Ascending aorta (tissue), 2 donors: ENCODE data around the gene ARID5A. TPM values are rescaled to one million over a fixed set of nuclear protein-coding genes. Genes with fewer than 3 reads are reported as not detected.
A peak's percentile ranks its signal among the peaks of the same experiment; 100 is the strongest.

Source experiments
- DNase-seq, 2 donors: peaks; one replicate each; pipeline ENCODE4 v3.0.0-alpha.2; 2019; ENCODE audit warnings: low spot score in 2 of 2
- H3K27ac ChIP-seq, 2 donors: fragments of 200-600 bp; sonication (generic); one replicate each; pipeline ENCODE4 v1.5.1; 2016 to 2017; ENCODE audit warnings: mild to moderate bottlenecking in 1 of 2
- H3K27me3 ChIP-seq: fragments of 200-600 bp; sonication (generic); one replicate; pipeline ENCODE4 v1.5.1; 2017
- H3K36me3 ChIP-seq, 2 donors: fragments of 200-600 bp; sonication (generic); one replicate each; pipeline ENCODE4 v1.5.1; 2016
- H3K4me1 ChIP-seq, 2 donors: fragments of 200-600 bp; sonication (generic); one replicate each; pipeline ENCODE4 v1.5.1; 2016 to 2017; ENCODE audit warnings: mild to moderate bottlenecking in 1 of 2
- H3K4me3 ChIP-seq, 2 donors: fragments of 200-600 bp; sonication (generic); one replicate each; pipeline ENCODE4 v1.5.1; 2016 to 2017; ENCODE audit warnings: mild to moderate bottlenecking in 1 of 2
- H3K9me3 ChIP-seq, 2 donors: fragments of 200-600 bp; sonication (generic); one replicate each; pipeline ENCODE4 v1.5.1; 2016
- CTCF ChIP-seq, 3 experiments: fragments of 200-600 bp in 2 of 3; fragments of 450-650 bp in 1 of 3; sonication (generic) in 2 of 3; IDR thresholded peaks; one replicate each; pipeline ENCODE4 v1.5.1; 2016 to 2019; ENCODE audit warnings: antibody characterized with exemption in 3 of 3, mild to moderate bottlenecking in 1 of 3, moderate library complexity in 1 of 3
- intact Hi-C: fragments of 100-400 bp; cut with DNase I; formaldehyde crosslinking; loops from one replicate; pipeline ENCODE4 v1.15.1; 2023
- total RNA-seq: library from RNA; depleted of rRNA; stranded (reverse); fragments of >200 nt; gene quantifications from one replicate; pipeline ENCODE4 v1.1.0, GENCODE V29; 2016

The ARID5A gene
- total RNA-seq, 1 donor from 2014 or later: 267 TPM

- H3K9me3 ChIP-seq: no peaks in the 10 kb centered on the region
- no peaks in the 10 kb centered on the region for H3K36me3 ChIP-seq
- TF ChIP-seq CTCF (IDR thresholded peaks at IDR 0.05): no peak
- no peaks in the 10 kb centered on the region for H3K27me3 ChIP-seq
- no peak for DNase-seq
- intact Hi-C loops: no loop called here
- H3K4me1 ChIP-seq: peaks cover 0 to 10% of the 10 kb centered on the region in 2 donors
- H3K4me3 ChIP-seq: no peak overlapping the region
- H3K27ac ChIP-seq: no peak overlapping the region
These were observed 14.0 kb upstream of the ARID5A start for GRCh38 chr2:96522304-96523203.

- Histone ChIP-seq H3K27me3 (no peaks in the 10 kb centered on the region), H3K4me1 (peaks cover under 1 to 17% of the 10 kb centered on the region in 2 donors), H3K36me3 (no peaks in the 10 kb centered on the region), H3K9me3 (no peaks in the 10 kb centered on the region), H3K4me3 (no peak overlapping the region), H3K27ac (no peak overlapping the region)
- no peak for DNase-seq
- intact Hi-C loops: loop anchor here (2.0 kb wide), 1 partner anchor 19 kb away; no protein-coding TSS in a partner anchor
- TF ChIP-seq CTCF (IDR thresholded peaks at IDR 0.05): no peak
These were observed 12.7 kb upstream of the ARID5A start for GRCh38 chr2:96523659-96524481.

GRCh38 chr2:96524482-96525210 is 11.9 kb upstream of the ARID5A start:
- Histone ChIP-seq H3K27ac (no peak overlapping the region), H3K36me3 (no peaks in the 10 kb centered on the region), H3K4me1 (peaks cover 8 to 25% of the 10 kb centered on the region in 2 donors), H3K9me3 (no peaks in the 10 kb centered on the region), H3K27me3 (no peaks in the 10 kb centered on the region), H3K4me3 (no peak overlapping the region)
- no peak for TF ChIP-seq CTCF (IDR thresholded peaks at IDR 0.05)
- DNase-seq: no peak
- intact Hi-C loops: loop anchor here (2.0 to 5.0 kb wide), 3 partner anchors 18 to 317 kb away; partner anchors contain the start of gene STARD7

- intact Hi-C loops: loop anchor here (2.0 to 5.0 kb wide), 3 partner anchors 18 to 318 kb away; partner anchors contain the start of gene STARD7
- TF ChIP-seq CTCF (IDR thresholded peaks at IDR 0.05): no peak
- no peak for DNase-seq
These were observed 11.4 kb upstream of the ARID5A start for GRCh38 chr2:96525211-96525507.

GRCh38 chr2:96526101-96526591 is 10.4 kb upstream of the ARID5A start:
- DNase-seq: no peak
- H3K4me1 ChIP-seq: peaks cover 20 to 40% of the 10 kb centered on the region in 2 donors
- peak overlapping the region; percentile 96 to 99 for H3K27ac ChIP-seq
- no peak for TF ChIP-seq CTCF (IDR thresholded peaks at IDR 0.05)
- no peaks in the 10 kb centered on the region for H3K9me3 ChIP-seq
- intact Hi-C loops: loop anchor here (2.0 to 5.0 kb wide), 3 partner anchors 17 to 319 kb away; partner anchors contain the start of gene STARD7
- H3K27me3 ChIP-seq: no peaks in the 10 kb centered on the region
- no peak overlapping the region for H3K4me3 ChIP-seq
- no peaks in the 10 kb centered on the region for H3K36me3 ChIP-seq

More at GRCh38 chr2:96525211-96525507, 11.4 kb upstream of the ARID5A start:
- no peak overlapping the region for H3K4me3 ChIP-seq
- no peaks in the 10 kb centered on the region for H3K27me3 ChIP-seq
- H3K9me3 ChIP-seq: no peaks in the 10 kb centered on the region
- no peaks in the 10 kb centered on the region for H3K36me3 ChIP-seq
- H3K4me1 ChIP-seq: peaks cover 13 to 30% of the 10 kb centered on the region in 2 donors
- H3K27ac ChIP-seq: no peak overlapping the region
